Endodermal cell (in vitro differentiated cells): ENCODE results near the gene RNPEPL1. TPM values are rescaled to one million over a fixed set of nuclear protein-coding genes. Genes with fewer than 3 reads are reported as not detected.
A peak's percentile ranks its signal among the peaks of the same experiment; 100 is the strongest.

Source experiments
- DNase-seq: peaks from one replicate; pipeline ENCODE4 v3.0.0-alpha.2; 2017
- H3K27ac ChIP-seq: 2 replicates; pipeline ENCODE4 v1.5.1; 2013; ENCODE audit warnings: mild to moderate bottlenecking, low read depth, low read length, moderate library complexity
- H3K27me3 ChIP-seq: 2 replicates; pipeline ENCODE4 v1.6.1; 2013; ENCODE audit warnings: mild to moderate bottlenecking, low read length, moderate library complexity; ENCODE audit not compliant: insufficient read depth, control insufficient read depth, poor library complexity, severe bottlenecking
- H3K36me3 ChIP-seq: 2 replicates; pipeline ENCODE4 v1.7.0; 2013; ENCODE audit warnings: mild to moderate bottlenecking, low read length, moderate library complexity; ENCODE audit not compliant: control insufficient read depth, insufficient read depth
- H3K4me1 ChIP-seq: one replicate; pipeline ENCODE4 v1.7.0; 2013; ENCODE audit warnings: low read length; ENCODE audit not compliant: control insufficient read depth, insufficient read depth
- H3K4me3 ChIP-seq: 2 replicates; pipeline ENCODE4 v1.5.1; 2013; ENCODE audit warnings: mild to moderate bottlenecking, low read length, moderate library complexity
- H3K9ac ChIP-seq: 2 replicates; pipeline ENCODE4 v1.6.1; 2013; ENCODE audit warnings: mild to moderate bottlenecking, low read length, moderate library complexity; ENCODE audit not compliant: poor library complexity, severe bottlenecking; ENCODE audit errors: extremely low read depth
- H3K9me3 ChIP-seq: 2 replicates; pipeline ENCODE4 v1.6.1; 2013; ENCODE audit warnings: mild to moderate bottlenecking, low read length, moderate library complexity; ENCODE audit not compliant: control insufficient read depth
- H3K27ac Mint-ChIP-seq: 2 replicates; pipeline ENCODE4 v1.8.0; 2020; ENCODE audit warnings: mixed read lengths
- H3K27me3 Mint-ChIP-seq: 2 replicates; pipeline ENCODE4 v1.8.0; 2021; ENCODE audit warnings: mild to moderate bottlenecking, mixed read lengths; ENCODE audit not compliant: insufficient read depth
- H3K36me3 Mint-ChIP-seq: 2 replicates; pipeline ENCODE4 v1.8.0; 2020; ENCODE audit warnings: low read depth, mixed read lengths
- H3K4me1 Mint-ChIP-seq: 2 replicates; pipeline ENCODE4 v1.8.0; 2020; ENCODE audit warnings: mixed read lengths
- H3K4me3 Mint-ChIP-seq: 2 replicates; pipeline ENCODE4 v1.8.0; 2020; ENCODE audit warnings: mild to moderate bottlenecking, moderate library complexity, mixed read lengths
- H3K9me3 Mint-ChIP-seq: 2 replicates; pipeline ENCODE4 v1.8.0; 2020; ENCODE audit warnings: mild to moderate bottlenecking, mixed read lengths
- WGBS, 2 experiments: methylation state at CpG; one replicate each; pipeline versions ENCODE4 v1.1.5 to v1.1.7; 2013; ENCODE audit warnings: missing lambda C conversion rate in 2 of 2, mixed read lengths in 1 of 2; ENCODE audit not compliant: insufficient coverage in 1 of 2, insufficient read length in 1 of 2; 5-methylcytosine and 5-hydroxymethylcytosine counted together
- total RNA-seq, 2 donors: library from RNA; stranded (reverse); fragmentation: NEBNext Ultra II Directional in 1 of 2; extraction: Animal tissue kit (Norgen Biotek cat#: 25700) in 1 of 2; gene quantifications; 2 replicates in 1 of 2; 3 replicates in 1 of 2; pipeline ENCODE4 v1.2.1, GENCODE V29; 2021
- TF ChIP-seq, protein P1 (sequence below): fragments of 200-600 bp; sonication (generic); conservative IDR thresholded peaks from 2 replicates; pipeline ENCODE4 v1.5.0; 2021; ENCODE audit warnings: antibody characterized with exemption, mild to moderate bottlenecking

Gene RNPEPL1
- total RNA-seq, 2 donors from 2014 or later = 38.4 to 52.4 TPM

DNA sequence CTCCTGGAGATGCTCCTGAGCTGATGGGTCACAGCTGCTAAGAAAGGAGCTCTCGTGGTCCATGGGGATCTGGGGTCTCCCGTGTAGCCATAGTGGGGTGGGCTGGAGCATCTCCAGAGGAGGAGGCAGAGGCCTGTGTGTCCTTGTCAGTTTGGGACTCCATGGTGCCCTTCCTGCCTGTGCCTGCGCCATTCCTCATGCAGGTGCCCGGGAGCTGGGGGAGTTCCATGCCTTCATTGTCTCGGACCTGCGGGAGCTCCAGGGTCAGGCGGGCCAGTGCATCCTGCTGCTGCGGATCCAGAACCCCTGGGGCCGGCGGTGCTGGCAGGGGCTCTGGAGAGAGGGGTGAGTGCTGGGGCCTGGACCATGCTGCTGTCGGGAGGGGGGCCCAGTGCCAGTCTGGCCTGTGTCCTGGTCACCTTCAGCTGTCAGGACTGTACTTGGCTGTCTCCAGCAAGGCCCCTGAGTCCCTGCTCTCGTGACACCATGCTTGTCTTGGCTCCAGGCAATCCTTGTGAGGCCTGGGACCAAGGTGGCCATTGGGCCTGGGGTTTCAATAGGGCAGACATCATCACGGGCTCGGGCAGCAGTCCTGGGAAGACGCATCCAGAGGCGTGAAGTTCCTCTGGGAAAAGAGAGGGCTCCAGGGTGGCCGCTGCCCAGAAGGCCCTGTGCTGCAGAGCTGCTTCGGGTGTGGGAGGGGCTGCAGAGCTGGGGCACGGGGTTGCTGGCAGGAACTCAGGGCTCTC, 25.6 kb downstream of the RNPEPL1 start:
- Mint-ChIP-seq H3K36me3 (peaks cover 24% of the 10 kb centered on the region), H3K27ac (no peak overlapping the region), H3K9me3 (no peaks in the 10 kb centered on the region), H3K4me1 (peaks cover 1% of the 10 kb centered on the region), H3K4me3 (no peak overlapping the region), H3K27me3 (no peaks in the 10 kb centered on the region)
- Histone ChIP-seq H3K4me1 (no peaks in the 10 kb centered on the region), H3K27me3 (no peaks in the 10 kb centered on the region), H3K27ac (no peak overlapping the region), H3K36me3 (peaks cover 28% of the 10 kb centered on the region), H3K9ac (no peak overlapping the region), H3K9me3 (no peaks in the 10 kb centered on the region), H3K4me3 (no peak overlapping the region)
- no peak for DNase-seq
- WGBS, 2 experiments = 94 to 97% methylated on average over 13 to 19 of the region's 19 CpGs
- TF ChIP-seq, protein P1, sequence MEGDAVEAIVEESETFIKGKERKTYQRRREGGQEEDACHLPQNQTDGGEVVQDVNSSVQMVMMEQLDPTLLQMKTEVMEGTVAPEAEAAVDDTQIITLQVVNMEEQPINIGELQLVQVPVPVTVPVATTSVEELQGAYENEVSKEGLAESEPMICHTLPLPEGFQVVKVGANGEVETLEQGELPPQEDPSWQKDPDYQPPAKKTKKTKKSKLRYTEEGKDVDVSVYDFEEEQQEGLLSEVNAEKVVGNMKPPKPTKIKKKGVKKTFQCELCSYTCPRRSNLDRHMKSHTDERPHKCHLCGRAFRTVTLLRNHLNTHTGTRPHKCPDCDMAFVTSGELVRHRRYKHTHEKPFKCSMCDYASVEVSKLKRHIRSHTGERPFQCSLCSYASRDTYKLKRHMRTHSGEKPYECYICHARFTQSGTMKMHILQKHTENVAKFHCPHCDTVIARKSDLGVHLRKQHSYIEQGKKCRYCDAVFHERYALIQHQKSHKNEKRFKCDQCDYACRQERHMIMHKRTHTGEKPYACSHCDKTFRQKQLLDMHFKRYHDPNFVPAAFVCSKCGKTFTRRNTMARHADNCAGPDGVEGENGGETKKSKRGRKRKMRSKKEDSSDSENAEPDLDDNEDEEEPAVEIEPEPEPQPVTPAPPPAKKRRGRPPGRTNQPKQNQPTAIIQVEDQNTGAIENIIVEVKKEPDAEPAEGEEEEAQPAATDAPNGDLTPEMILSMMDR = no peak

DNA sequence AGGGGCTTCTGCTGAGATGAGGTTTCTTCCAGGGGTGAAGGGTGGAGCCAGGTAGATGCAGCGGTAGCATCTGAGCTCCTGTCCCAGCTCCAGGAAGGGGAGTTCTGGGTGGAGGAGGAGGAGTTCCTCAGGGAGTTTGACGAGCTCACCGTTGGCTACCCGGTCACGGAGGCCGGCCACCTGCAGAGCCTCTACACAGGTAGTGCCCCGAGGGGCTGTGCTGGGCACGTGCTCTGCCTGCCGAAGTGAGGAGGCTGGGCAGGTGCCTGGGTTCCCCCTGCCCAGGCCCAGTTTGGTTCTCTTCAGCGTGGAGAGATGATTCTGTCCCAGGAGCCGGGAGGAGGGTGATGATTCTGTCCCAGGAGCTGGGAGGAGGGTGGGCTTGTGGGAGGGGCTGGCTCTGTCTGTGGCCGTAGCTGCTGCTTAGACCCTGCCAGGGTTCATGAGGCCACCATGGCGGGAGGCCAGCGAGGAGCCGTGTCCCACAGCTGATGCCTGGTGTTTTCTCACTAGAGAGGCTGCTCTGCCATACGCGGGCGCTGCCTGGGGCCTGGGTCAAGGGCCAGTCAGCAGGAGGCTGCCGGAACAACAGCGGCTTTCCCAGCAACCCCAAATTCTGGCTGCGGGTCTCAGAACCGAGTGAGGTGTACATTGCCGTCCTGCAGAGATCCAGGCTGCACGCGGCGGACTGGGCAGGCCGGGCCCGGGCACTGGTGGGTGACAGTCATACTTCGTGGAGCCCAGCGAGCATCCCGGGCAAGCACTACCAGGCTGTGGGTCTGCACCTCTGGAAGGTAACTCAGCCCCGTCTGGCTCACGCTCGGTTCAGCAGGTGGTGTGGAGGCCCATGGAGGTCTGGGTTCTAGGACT, 26.5 kb downstream of the RNPEPL1 start:
- Mint-ChIP-seq H3K9me3 (no peaks in the 10 kb centered on the region), H3K27ac (no peak overlapping the region), H3K27me3 (no peaks in the 10 kb centered on the region), H3K4me1 (no peaks in the 10 kb centered on the region), H3K4me3 (no peak overlapping the region), H3K36me3 (peaks cover 20% of the 10 kb centered on the region)
- DNase-seq = peak; percentile 39
- Histone ChIP-seq H3K36me3 (peaks cover 20% of the 10 kb centered on the region), H3K9me3 (no peaks in the 10 kb centered on the region), H3K9ac (no peak overlapping the region), H3K27me3 (no peaks in the 10 kb centered on the region), H3K4me3 (no peak overlapping the region), H3K4me1 (no peaks in the 10 kb centered on the region), H3K27ac (no peak overlapping the region)
- TF ChIP-seq, protein P1 = no peak
- WGBS, 2 experiments = 96 to 97% methylated on average over 25 to 34 of the region's 34 CpGs

DNA sequence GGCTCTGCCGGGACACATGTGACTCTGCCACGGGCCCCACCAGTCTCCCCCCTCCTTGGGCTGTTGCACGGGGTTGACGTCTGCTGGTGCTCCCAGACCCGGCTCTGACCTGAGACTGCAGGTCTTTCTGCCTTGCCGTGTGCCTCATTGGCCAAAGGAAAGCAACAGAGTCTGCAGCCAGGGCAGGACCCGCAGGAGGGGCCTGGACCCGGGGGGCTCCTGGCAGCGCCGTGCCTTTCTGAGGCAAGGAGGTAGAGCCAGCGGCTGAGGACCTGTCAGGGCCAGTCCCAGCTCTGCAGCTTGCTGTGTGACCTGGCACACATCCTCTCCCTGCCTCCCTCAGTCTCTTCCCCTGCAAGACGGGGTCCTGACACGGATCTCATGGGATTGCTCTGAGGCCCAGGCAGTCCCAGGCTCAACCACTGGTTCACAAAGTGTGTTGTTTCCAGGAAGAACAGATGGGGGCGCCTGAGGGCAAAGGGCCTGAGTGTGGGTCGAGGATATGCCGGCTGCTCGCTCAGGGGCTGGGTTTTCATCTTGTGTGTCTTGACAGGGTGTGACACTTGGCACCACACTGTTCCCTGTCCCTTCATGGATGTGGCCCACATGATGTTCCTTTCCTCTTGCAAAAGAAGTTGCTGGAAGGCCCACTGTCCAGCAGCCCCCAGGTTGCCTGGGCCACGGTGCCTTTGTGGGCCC, 27.2 kb downstream of the RNPEPL1 start:
- Histone ChIP-seq H3K4me1 (no peaks in the 10 kb centered on the region), H3K27ac (no peak overlapping the region), H3K36me3 (peaks cover 15% of the 10 kb centered on the region), H3K4me3 (no peak overlapping the region), H3K9ac (no peak overlapping the region), H3K9me3 (no peaks in the 10 kb centered on the region), H3K27me3 (no peaks in the 10 kb centered on the region)
- Mint-ChIP-seq H3K36me3 (peaks cover 20% of the 10 kb centered on the region), H3K4me1 (no peaks in the 10 kb centered on the region), H3K9me3 (no peaks in the 10 kb centered on the region), H3K27me3 (no peaks in the 10 kb centered on the region), H3K27ac (no peak overlapping the region), H3K4me3 (no peak overlapping the region)
- 82 to 83% methylated on average over 14 to 18 of the region's 18 CpGs for WGBS, 2 experiments
- TF ChIP-seq, protein P1 = peak; percentile 78
- DNase-seq = peak; percentile 89
